H9 (cell line): ENCODE measurements around the gene ASB15. TPM values are rescaled to one million over a fixed set of nuclear protein-coding genes. Genes with fewer than 3 reads are reported as not detected.

Source experiments
- DNase-seq: peaks from one replicate; pipeline ENCODE4 v3.0.0-alpha.2; 2017
- H2AFZ ChIP-seq: one replicate; pipeline ENCODE4 v1.6.1; 2013; ENCODE audit warnings: mild to moderate bottlenecking, low read length, control low read depth, moderate library complexity
- H2AK5ac ChIP-seq: 2 replicates; pipeline ENCODE4 v1.6.1; 2013; ENCODE audit warnings: low read length, control low read depth, mixed read lengths; ENCODE audit not compliant: insufficient read length
- H2BK120ac ChIP-seq: one replicate; pipeline ENCODE4 v1.6.1; 2013; ENCODE audit warnings: low read depth, mild to moderate bottlenecking, low read length, control low read depth, inconsistent platforms; ENCODE audit not compliant: poor library complexity, severe bottlenecking
- H2BK12ac ChIP-seq: 2 replicates; pipeline ENCODE4 v1.6.1; 2013; ENCODE audit warnings: low read length, control low read depth, mixed read lengths, low read depth; ENCODE audit not compliant: insufficient read length
- H2BK15ac ChIP-seq: 2 replicates; pipeline ENCODE4 v1.6.1; 2013; ENCODE audit warnings: low read depth, low read length, control low read depth
- H2BK20ac ChIP-seq: one replicate; pipeline ENCODE4 v1.6.1; 2013; ENCODE audit warnings: low read depth, mild to moderate bottlenecking, low read length, control low read depth, inconsistent platforms; ENCODE audit not compliant: poor library complexity, severe bottlenecking
- H2BK5ac ChIP-seq: 2 replicates; pipeline ENCODE4 v1.6.1; 2013; ENCODE audit warnings: low read length, control low read depth, mixed read lengths; ENCODE audit not compliant: insufficient read length
- H3K14ac ChIP-seq: 2 replicates; pipeline ENCODE4 v1.6.1; 2013; ENCODE audit warnings: low read length, control low read depth; ENCODE audit not compliant: insufficient read depth
- H3K18ac ChIP-seq: 2 replicates; pipeline ENCODE4 v1.6.1; 2013; ENCODE audit warnings: low read depth, mild to moderate bottlenecking, mixed read lengths, low read length, control low read depth; ENCODE audit not compliant: insufficient read length
- H3K23ac ChIP-seq: 2 replicates; pipeline ENCODE4 v1.6.1; 2013; ENCODE audit warnings: low read length, control low read depth, mixed read lengths, low read depth; ENCODE audit not compliant: insufficient read length
- H3K23me2 ChIP-seq: 2 replicates; pipeline ENCODE4 v1.6.1; 2013; ENCODE audit warnings: low read depth, mild to moderate bottlenecking, mixed read lengths, low read length, control low read depth; ENCODE audit not compliant: insufficient read length, poor library complexity, severe bottlenecking
- H3K27ac ChIP-seq: 2 replicates; pipeline ENCODE4 v1.5.1; 2013; ENCODE audit warnings: low read length, control low read depth, mixed read lengths, low read depth; ENCODE audit not compliant: insufficient read length
- H3K27me3 ChIP-seq: 2 replicates; pipeline ENCODE4 v1.6.1; 2013; ENCODE audit warnings: low read length, control low read depth, inconsistent platforms; ENCODE audit not compliant: insufficient read depth
- H3K4ac ChIP-seq: 2 replicates; pipeline ENCODE4 v1.6.1; 2013; ENCODE audit warnings: low read depth, mild to moderate bottlenecking, control low read depth, inconsistent platforms, low read length, moderate library complexity
- H3K4me1 ChIP-seq: 2 replicates; pipeline ENCODE4 v1.6.1; 2013; ENCODE audit warnings: low read length, control low read depth, inconsistent platforms; ENCODE audit not compliant: insufficient read depth
- H3K4me2 ChIP-seq: 2 replicates; pipeline ENCODE4 v1.6.1; 2013; ENCODE audit warnings: low read length, control low read depth, mixed read lengths; ENCODE audit not compliant: insufficient read length, insufficient read depth
- H3K56ac ChIP-seq: 2 replicates; pipeline ENCODE4 v1.6.1; 2013; ENCODE audit warnings: low read depth, mild to moderate bottlenecking, mixed read lengths, low read length, control low read depth; ENCODE audit not compliant: insufficient read length
- H3K79me1 ChIP-seq: 2 replicates; pipeline ENCODE4 v1.6.1; 2013; ENCODE audit warnings: low read depth, mild to moderate bottlenecking, moderate library complexity, low read length, control low read depth, inconsistent platforms; ENCODE audit not compliant: insufficient read depth, poor library complexity, severe bottlenecking
- H3K79me2 ChIP-seq: 2 replicates; pipeline ENCODE4 v1.6.1; 2013; ENCODE audit warnings: low read length, control low read depth, inconsistent platforms; ENCODE audit not compliant: insufficient read depth
- H3K9ac ChIP-seq: 2 replicates; pipeline ENCODE4 v1.6.1; 2013; ENCODE audit warnings: low read length, control low read depth, mixed read lengths; ENCODE audit not compliant: insufficient read length; ENCODE audit errors: extremely low read depth
- H3K9me3 ChIP-seq: one replicate; pipeline ENCODE4 v1.6.1; 2013; ENCODE audit warnings: low read depth, low read length, inconsistent platforms; ENCODE audit not compliant: control insufficient read depth
- H3T11ph ChIP-seq: one replicate; pipeline ENCODE4 v1.6.1; 2013; ENCODE audit warnings: mild to moderate bottlenecking, low read length, control low read depth, inconsistent platforms
- H4K20me1 ChIP-seq: one replicate; pipeline ENCODE4 v1.6.1; 2013; ENCODE audit not compliant: control insufficient read depth, insufficient read length, insufficient read depth
- H4K5ac ChIP-seq: 2 replicates; pipeline ENCODE4 v1.6.1; 2013; ENCODE audit warnings: low read depth, mild to moderate bottlenecking, mixed read lengths, low read length, control low read depth; ENCODE audit not compliant: insufficient read length
- H4K8ac ChIP-seq: replicated peaks from 2 replicates; pipeline ENCODE4 v1.6.1; 2013; ENCODE audit warnings: low read length, control low read depth, mixed read lengths, low read depth; ENCODE audit not compliant: insufficient read length
- H4K91ac ChIP-seq: 2 replicates; pipeline ENCODE4 v1.6.1; 2013; ENCODE audit warnings: low read depth, mild to moderate bottlenecking, moderate library complexity, mixed read lengths, low read length, control low read depth; ENCODE audit not compliant: insufficient read length
- H3K27ac Mint-ChIP-seq, 3 experiments: 2 replicates in 2 of 3; 3 replicates in 1 of 3; pipeline ENCODE4 v1.8.0; 2020 to 2021; ENCODE audit warnings: mixed read lengths in 3 of 3, mild to moderate bottlenecking in 1 of 3, moderate library complexity in 1 of 3
- H3K27me3 Mint-ChIP-seq: 2 replicates; pipeline ENCODE4 v1.8.0; 2021; ENCODE audit warnings: low read depth, mild to moderate bottlenecking, moderate library complexity, mixed read lengths
- H3K36me3 Mint-ChIP-seq, 3 experiments: 2 replicates in 2 of 3; 3 replicates in 1 of 3; pipeline ENCODE4 v1.8.0; 2020 to 2021; ENCODE audit warnings: low read depth in 3 of 3, mixed read lengths in 3 of 3; ENCODE audit not compliant: insufficient read depth in 1 of 3
- H3K4me1 Mint-ChIP-seq, 2 experiments: 2 replicates each; pipeline ENCODE4 v1.8.0; 2020; ENCODE audit warnings: mixed read lengths in 2 of 2
- H3K4me3 Mint-ChIP-seq, 2 experiments: 2 replicates in 1 of 2; 3 replicates in 1 of 2; pipeline ENCODE4 v1.8.0; 2020 to 2021; ENCODE audit warnings: mild to moderate bottlenecking in 2 of 2, mixed read lengths in 2 of 2, moderate library complexity in 1 of 2
- H3K9me3 Mint-ChIP-seq, 2 experiments: 2 replicates in 1 of 2; 3 replicates in 1 of 2; pipeline ENCODE4 v1.8.0; 2020; ENCODE audit warnings: mild to moderate bottlenecking in 2 of 2, mixed read lengths in 2 of 2, moderate library complexity in 1 of 2
- WGBS: extraction: QIAGEN DNeasy Blood & Tissue Kit; methylation state at CpG from one replicate; pipeline ENCODE4 v1.1.7; 2013; ENCODE audit warnings: missing lambda C conversion rate, low lambda C conversion rate, mixed read lengths; ENCODE audit not compliant: insufficient read length; ENCODE audit errors: extremely low coverage; 5-methylcytosine and 5-hydroxymethylcytosine counted together
- total RNA-seq: library from RNA; stranded (reverse); gene quantifications from 2 replicates; pipeline ENCODE4 v1.2.1, GENCODE V29; 2021
- TF ChIP-seq, protein P1 (sequence below): fragments of 200-600 bp; sonication (generic); conservative IDR thresholded peaks from 3 replicates; pipeline ENCODE4 v1.8.0; 2021; ENCODE audit warnings: antibody characterized with exemption, mild to moderate bottlenecking

Gene ASB15
- total RNA-seq, 1 experiment from 2014 or later: not detected

DNA sequence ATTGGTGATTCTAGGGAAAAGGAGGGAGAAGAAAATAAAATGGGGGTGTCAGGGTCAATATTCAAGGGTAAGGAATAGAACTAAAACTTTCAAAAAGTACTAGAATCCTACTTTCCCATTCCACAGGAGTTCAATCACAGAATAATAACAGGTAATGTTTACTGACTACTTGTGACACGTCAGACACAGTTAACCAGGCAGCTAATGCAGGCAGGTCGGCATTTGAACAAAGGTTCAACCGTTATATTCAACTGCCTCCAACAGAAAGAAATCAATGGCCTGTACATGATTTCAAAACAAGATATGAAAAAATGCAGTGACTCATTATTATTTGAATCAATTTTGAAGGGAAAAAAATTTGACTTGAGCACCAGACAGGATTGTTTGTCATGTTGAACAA is 3.1 kb downstream of the ASB15 start:
- no peaks in the 10 kb centered on the region for H3K4me1 ChIP-seq
- H2BK12ac ChIP-seq: no peak overlapping the region
- H4K5ac ChIP-seq: no peak overlapping the region
- DNase-seq: no peak
- H3K4ac ChIP-seq: no peak overlapping the region
- H3K9me3 Mint-ChIP-seq: no peaks in the 10 kb centered on the region
- H3K4me2 ChIP-seq: no peak overlapping the region
- no peak overlapping the region for H2AFZ ChIP-seq
- no peak overlapping the region for H3K56ac ChIP-seq
- H4K20me1 ChIP-seq: no peaks in the 10 kb centered on the region
- no peak overlapping the region for H3K18ac ChIP-seq
- H3K27ac Mint-ChIP-seq: no peak overlapping the region
- no peak overlapping the region for H3K9ac ChIP-seq
- H3K23me2 ChIP-seq: no peaks in the 10 kb centered on the region
- H4K91ac ChIP-seq: no peak overlapping the region
- no peak overlapping the region for H3K14ac ChIP-seq
- no peak overlapping the region for H3T11ph ChIP-seq
- H3K36me3 Mint-ChIP-seq: no peaks in the 10 kb centered on the region
- no peak overlapping the region for H2BK15ac ChIP-seq
- no peaks in the 10 kb centered on the region for H3K27me3 ChIP-seq
- H3K4me1 Mint-ChIP-seq: peaks cover 2 to 10% of the 10 kb centered on the region in 2 experiments; a peak in 2 of 4 replicates
- no peak overlapping the region for H3K23ac ChIP-seq
- H2BK5ac ChIP-seq: no peak overlapping the region
- H2BK120ac ChIP-seq: no peak overlapping the region
- H4K8ac ChIP-seq: no peak overlapping the region
- no peaks in the 10 kb centered on the region for H3K79me1 ChIP-seq
- TF ChIP-seq, protein P1, sequence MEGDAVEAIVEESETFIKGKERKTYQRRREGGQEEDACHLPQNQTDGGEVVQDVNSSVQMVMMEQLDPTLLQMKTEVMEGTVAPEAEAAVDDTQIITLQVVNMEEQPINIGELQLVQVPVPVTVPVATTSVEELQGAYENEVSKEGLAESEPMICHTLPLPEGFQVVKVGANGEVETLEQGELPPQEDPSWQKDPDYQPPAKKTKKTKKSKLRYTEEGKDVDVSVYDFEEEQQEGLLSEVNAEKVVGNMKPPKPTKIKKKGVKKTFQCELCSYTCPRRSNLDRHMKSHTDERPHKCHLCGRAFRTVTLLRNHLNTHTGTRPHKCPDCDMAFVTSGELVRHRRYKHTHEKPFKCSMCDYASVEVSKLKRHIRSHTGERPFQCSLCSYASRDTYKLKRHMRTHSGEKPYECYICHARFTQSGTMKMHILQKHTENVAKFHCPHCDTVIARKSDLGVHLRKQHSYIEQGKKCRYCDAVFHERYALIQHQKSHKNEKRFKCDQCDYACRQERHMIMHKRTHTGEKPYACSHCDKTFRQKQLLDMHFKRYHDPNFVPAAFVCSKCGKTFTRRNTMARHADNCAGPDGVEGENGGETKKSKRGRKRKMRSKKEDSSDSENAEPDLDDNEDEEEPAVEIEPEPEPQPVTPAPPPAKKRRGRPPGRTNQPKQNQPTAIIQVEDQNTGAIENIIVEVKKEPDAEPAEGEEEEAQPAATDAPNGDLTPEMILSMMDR: no peak
- no peaks in the 10 kb centered on the region for H3K27me3 Mint-ChIP-seq
- H2BK20ac ChIP-seq: no peak overlapping the region
- no CpG with 5 or more reads among the region's 3 CpGs for WGBS
- no peak overlapping the region for H3K27ac ChIP-seq
- H2AK5ac ChIP-seq: no peak overlapping the region
- H3K4me3 Mint-ChIP-seq: no peak overlapping the region
- H3K79me2 ChIP-seq: no peaks in the 10 kb centered on the region
- no peaks in the 10 kb centered on the region for H3K9me3 ChIP-seq
